ENCODE results near the gene ITGAD. TPM values are rescaled to one million over a fixed set of nuclear protein-coding genes. Genes with fewer than 3 reads are reported as not detected.

The ITGAD gene
- total RNA-seq, 1 experiment from 2014 or later, result not detected

- no peak overlapping the region for H3K18ac ChIP-seq (ENCODE audit: insufficient read length, low read depth, low read length)
- H3K27me3 ChIP-seq (ENCODE audit: insufficient read depth, low read length), result no peaks in the 10 kb centered on the region
- H3K4me1 ChIP-seq (ENCODE audit: insufficient read depth, low read length), result no peaks in the 10 kb centered on the region
- H3K23ac ChIP-seq (ENCODE audit: insufficient read length, low read depth, low read length), result no peak overlapping the region
- no peaks in the 10 kb centered on the region for H3K79me2 ChIP-seq (ENCODE audit: insufficient read depth, low read length)
- Mint-ChIP-seq H3K4me3 (no peak overlapping the region), H3K36me3 (ENCODE audit: insufficient read depth in 1 of 3, low read depth in 3 of 3) (no peaks in the 10 kb centered on the region), H3K27ac (no peak overlapping the region), H3K9me3 (peaks cover 2 to 4% of the 10 kb centered on the region in 2 experiments; a peak in 3 of 5 replicates), H3K4me1 (peaks cover 6% of the 10 kb centered on the region in 2 experiments; a peak in 3 of 4 replicates), H3K27me3 (ENCODE audit: low read depth) (peaks cover 29% of the 10 kb centered on the region)
- no peak for TF ChIP-seq CTCF (conservative IDR thresholded peaks at IDR 0.05)
- H3K4ac ChIP-seq (ENCODE audit: low read depth, low read length), result no peak overlapping the region
- H3K4me2 ChIP-seq (ENCODE audit: insufficient read depth, insufficient read length, low read length), result no peak overlapping the region
- H2AK5ac ChIP-seq (ENCODE audit: insufficient read length, low read length), result no peak overlapping the region
- H4K91ac ChIP-seq (ENCODE audit: insufficient read length, low read depth, low read length), result no peak overlapping the region
- H3K9ac ChIP-seq (ENCODE audit: extremely low read depth, insufficient read length, low read length), result no peak overlapping the region
- H3T11ph ChIP-seq (ENCODE audit: low read length), result no peak overlapping the region
- H2AFZ ChIP-seq (ENCODE audit: low read length), result no peak overlapping the region
- no peak overlapping the region; the same call in 1 of the 2 replicates for H3K14ac ChIP-seq (ENCODE audit: insufficient read depth, low read length)
- no CpG with 5 or more reads among the region's 4 CpGs for WGBS (ENCODE audit: extremely low coverage, insufficient read length, low lambda C conversion rate)
- H4K5ac ChIP-seq (ENCODE audit: insufficient read length, low read depth, low read length), result no peak overlapping the region
- no peak overlapping the region for H4K8ac ChIP-seq (replicated peaks; ENCODE audit: insufficient read length, low read depth, low read length)
- H3K9me3 ChIP-seq (ENCODE audit: control insufficient read depth, low read depth, low read length), result no peaks in the 10 kb centered on the region
- H2BK20ac ChIP-seq (ENCODE audit: low read depth, low read length, poor library complexity, severe bottlenecking), result no peak overlapping the region
- no peaks in the 10 kb centered on the region for H3K79me1 ChIP-seq (ENCODE audit: insufficient read depth, low read depth, low read length, poor library complexity, severe bottlenecking)
- no peak overlapping the region for H3K27ac ChIP-seq (ENCODE audit: insufficient read length, low read depth, low read length)
- no peak overlapping the region for H2BK12ac ChIP-seq (ENCODE audit: insufficient read length, low read depth, low read length)
- H2BK120ac ChIP-seq (ENCODE audit: low read depth, low read length, poor library complexity, severe bottlenecking), result no peak overlapping the region
- no peak overlapping the region for H3K56ac ChIP-seq (ENCODE audit: insufficient read length, low read depth, low read length)
- H2BK15ac ChIP-seq (ENCODE audit: low read depth, low read length), result no peak overlapping the region
- no peaks in the 10 kb centered on the region for H3K23me2 ChIP-seq (ENCODE audit: insufficient read length, low read depth, low read length, poor library complexity, severe bottlenecking)
- no peak overlapping the region for H2BK5ac ChIP-seq (ENCODE audit: insufficient read length, low read length)
- DNase-seq, result no peak
- no peaks in the 10 kb centered on the region for H4K20me1 ChIP-seq (ENCODE audit: control insufficient read depth, insufficient read depth, insufficient read length)
These were observed 21.6 kb downstream of the ITGAD start for GRCh38 chr16:31414706-31415105.

Measured in H9 (cell line).